Transverse colon (tissue), 4 donors: ENCODE results near the gene QSER1. TPM values are rescaled to one million over a fixed set of nuclear protein-coding genes. Genes with fewer than 3 reads are reported as not detected.
"Not testable (repeated sequence)": the region's sequence is repeated elsewhere in the genome, so short reads cannot be mapped to it uniquely, and the experiment has no call there.

ENCODE experiments used
- DNase-seq: peaks from one replicate; pipeline ENCODE4 v3.0.0-alpha.2; 2019
- H3K27ac ChIP-seq, 4 donors: fragments of 200-600 bp; sonication (generic); 2 replicates each; pipeline ENCODE4 v1.5.1; 2016 to 2018; ENCODE audit warnings: inconsistent platforms in 4 of 4
- H3K27me3 ChIP-seq: fragments of 200-600 bp; sonication (generic); 2 replicates; pipeline ENCODE4 v1.5.1; 2017; ENCODE audit warnings: inconsistent platforms
- H3K36me3 ChIP-seq, 4 donors: fragments of 200-600 bp; sonication (generic); 2 replicates each; pipeline ENCODE4 v1.5.1; 2017 to 2019; ENCODE audit warnings: inconsistent platforms in 4 of 4
- H3K4me1 ChIP-seq, 4 donors: fragments of 200-600 bp; sonication (generic); 2 replicates each; pipeline ENCODE4 v1.5.1; 2017 to 2020; ENCODE audit warnings: inconsistent platforms in 4 of 4
- H3K4me3 ChIP-seq, 4 donors: fragments of 200-600 bp; sonication (generic); 1 replicate in 1 of 4; 2 replicates in 3 of 4; pipeline versions ENCODE4 v1.5.1 to v1.6.1; 2017 to 2019; ENCODE audit warnings: inconsistent platforms in 4 of 4
- H3K9me3 ChIP-seq, 2 donors: fragments of 200-600 bp; sonication (generic); 2 replicates each; pipeline ENCODE4 v1.5.1; 2017 to 2019; ENCODE audit warnings: inconsistent platforms in 2 of 2
- CTCF ChIP-seq, 5 experiments: fragments of 200-600 bp in 3 of 5; fragments of 450-650 bp in 2 of 5; sonication (generic) in 3 of 5; IDR thresholded peaks; 1 replicate in 2 of 5; 2 replicates in 3 of 5; pipeline ENCODE4 v1.5.1; 2016 to 2017; ENCODE audit warnings: antibody characterized with exemption in 5 of 5, inconsistent platforms in 3 of 5, mild to moderate bottlenecking in 2 of 5, moderate library complexity in 1 of 5
- EP300 ChIP-seq: sonication (generic); formaldehyde crosslinking; IDR thresholded peaks from one replicate; pipeline ENCODE4 v1.6.1; 2017; ENCODE audit warnings: antibody characterized with exemption, low read depth
- POLR2A ChIP-seq: fragments of 450-650 bp; IDR thresholded peaks from one replicate; pipeline ENCODE4 v1.6.1; 2016; ENCODE audit warnings: antibody characterized with exemption, mild to moderate bottlenecking, moderate library complexity
- POLR2AphosphoS5 ChIP-seq, 3 donors: sonication (generic); formaldehyde crosslinking; IDR thresholded peaks; one replicate each; pipeline ENCODE4 v1.6.1; 2016; ENCODE audit warnings: antibody characterized with exemption in 3 of 3
- WGBS, 2 donors: methylation state at CpG; one replicate each; pipeline ENCODE4 v1.1.5; 2018; ENCODE audit warnings: low coverage in 1 of 2; 5-methylcytosine and 5-hydroxymethylcytosine counted together
- in situ Hi-C, 4 donors: fragments of 200-750 bp; cut with MboI; loops; one replicate each; pipeline versions ENCODE4 v1.15.0 to v1.15.1; 2017; ENCODE audit warnings: low sequenced_read_pairs in 3 of 4, low pct_ligation_motif_present in 1 of 4, low pct_unique_long_range_greater_than_20kb in 1 of 4
- intact Hi-C: fragments of 100-400 bp; cut with DNase I; formaldehyde crosslinking; loops from one replicate; pipeline ENCODE4 v1.15.1; 2023; ENCODE audit warnings: low total_unique reads
- total RNA-seq, 4 donors: library from RNA; depleted of rRNA; stranded (reverse); fragments of >200 nt; gene quantifications; one replicate each; pipeline ENCODE4 v1.1.0, GENCODE V29; 2016

Gene QSER1
- total RNA-seq, 4 donors from 2014 or later, result 20.5 to 39.2 (median 31.9) TPM

- DNase-seq, result no peak
- TF ChIP-seq CTCF (IDR thresholded peaks at IDR 0.05) (no peak), EP300 (no peak), POLR2AphosphoS5 (IDR thresholded peaks at IDR 0.05) (no peak), POLR2A (no peak)
- Histone ChIP-seq H3K27ac (no peak overlapping the region), H3K4me1 (no peaks in the 10 kb centered on the region), H3K36me3 (no peaks in the 10 kb centered on the region), H3K9me3 (no peaks in the 10 kb centered on the region), H3K4me3 (no peak overlapping the region), H3K27me3 (no peaks in the 10 kb centered on the region)
- 48 to 56% methylated on average over 7 to 9 of the region's 9 CpGs for WGBS, 2 donors
- intact Hi-C loops (no loop called here), in situ Hi-C loops (no loop called here)
These were observed 7.1 kb upstream of the QSER1 start for GRCh38 chr11:32885556-32885955.

DNA sequence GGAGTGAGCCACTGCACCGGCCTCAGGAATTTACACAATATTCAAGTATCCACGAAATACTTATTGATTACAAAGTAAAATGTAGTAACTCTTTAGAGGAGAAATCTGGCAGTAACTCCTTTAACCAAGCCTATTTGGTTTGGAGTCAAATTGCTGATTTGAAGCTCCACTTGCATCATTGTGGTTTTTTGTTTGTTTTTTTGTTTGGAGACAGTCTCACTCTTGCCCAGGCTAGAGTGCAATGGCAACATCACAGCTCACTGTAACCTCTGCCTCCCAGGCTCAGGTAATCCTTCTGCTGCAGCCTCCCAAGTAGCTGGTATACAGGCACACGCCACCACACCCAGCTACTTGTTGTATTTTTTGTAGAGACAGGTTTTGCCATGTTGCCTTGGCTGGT is 6.4 kb upstream of the QSER1 start:
- no peaks in the 10 kb centered on the region for H3K36me3 ChIP-seq
- no peak overlapping the region for H3K4me3 ChIP-seq
- DNase-seq, result no peak
- no peak for TF ChIP-seq EP300
- TF ChIP-seq POLR2A, result no peak
- no peak for TF ChIP-seq POLR2AphosphoS5 (IDR thresholded peaks at IDR 0.05)
- no peak for TF ChIP-seq CTCF (IDR thresholded peaks at IDR 0.05)
- WGBS, 2 donors, result 60 to 89% methylated on average over 1 to 3 of the region's 3 CpGs
- no peaks in the 10 kb centered on the region for H3K27me3 ChIP-seq
- H3K9me3 ChIP-seq, result no peaks in the 10 kb centered on the region
- H3K4me1 ChIP-seq, result peaks cover 0 to 2% (median under 1%) of the 10 kb centered on the region in 4 donors
- intact Hi-C loops (no loop called here), in situ Hi-C loops (no loop called here)
- H3K27ac ChIP-seq, result no peak overlapping the region

DNA sequence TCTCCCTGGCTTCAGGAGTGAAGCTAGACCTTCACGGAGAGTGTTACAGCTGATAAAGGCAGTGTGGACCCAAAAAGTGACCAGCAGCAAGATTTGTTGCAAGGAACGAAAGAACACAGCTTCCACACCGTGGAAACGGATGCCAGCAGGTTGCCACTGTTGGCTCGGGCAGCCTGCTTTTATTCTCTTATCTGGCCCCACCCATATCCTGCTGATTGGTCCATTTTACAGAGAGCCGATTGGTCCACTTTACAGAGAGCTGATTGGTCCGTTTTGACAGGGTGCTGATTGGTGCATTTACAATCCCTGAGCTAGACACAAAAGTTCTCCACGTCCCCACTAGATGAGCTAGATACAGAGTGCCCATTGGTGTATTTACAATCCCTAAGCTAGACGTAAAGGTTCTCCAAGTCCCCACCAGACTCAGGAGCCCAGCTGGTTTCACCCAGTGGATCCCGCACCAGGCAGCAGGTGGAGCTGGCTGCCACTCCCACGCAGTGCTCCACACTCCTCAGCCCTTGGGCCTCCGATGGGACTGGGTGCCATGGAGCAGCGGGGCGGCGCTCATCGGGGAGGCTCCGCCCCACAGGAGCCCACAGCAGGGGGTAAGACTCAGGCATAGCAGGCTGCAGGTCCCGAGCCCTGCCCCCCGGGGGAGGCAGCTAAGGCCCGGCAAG is 4.8 kb upstream of the QSER1 start:
- H3K9me3 ChIP-seq, H3K4me3 ChIP-seq, H3K36me3 ChIP-seq, in situ Hi-C loops, DNase-seq, H3K27ac ChIP-seq, intact Hi-C loops, H3K27me3 ChIP-seq: not testable (repeated sequence)
- peaks cover 0 to 11% (median 10%) of the 10 kb centered on the region in 4 donors for H3K4me1 ChIP-seq
- 94% methylated on average over 20 of the region's 20 CpGs; no CpG with 5 or more reads in 1 of the 2 donors for WGBS, 2 donors

- DNase-seq, intact Hi-C loops, in situ Hi-C loops: not testable (repeated sequence)
These were observed 4.3 kb upstream of the QSER1 start for GRCh38 chr11:32888384-32888710.

GRCh38 chr11:32888805-32889204 is 3.8 kb upstream of the QSER1 start:
- in situ Hi-C loops (no loop called here), intact Hi-C loops (no loop called here)
- Histone ChIP-seq H3K27ac (no peak overlapping the region), H3K36me3 (no peaks in the 10 kb centered on the region), H3K4me3 (no peak overlapping the region), H3K9me3 (no peaks in the 10 kb centered on the region), H3K27me3 (no peaks in the 10 kb centered on the region), H3K4me1 (peaks cover 0 to 11% (median 10%) of the 10 kb centered on the region in 4 donors)
- no peak for DNase-seq
- TF ChIP-seq POLR2AphosphoS5 (IDR thresholded peaks at IDR 0.05) (no peak), CTCF (IDR thresholded peaks at IDR 0.05) (no peak), POLR2A (no peak), EP300 (no peak)

More at GRCh38 chr11:32888384-32888710, 4.3 kb upstream of the QSER1 start:
- H3K4me3 ChIP-seq, H3K9me3 ChIP-seq, H3K27ac ChIP-seq, H3K27me3 ChIP-seq, H3K36me3 ChIP-seq: not testable (repeated sequence)
- WGBS, 2 donors, result 94% methylated on average over 12 of the region's 17 CpGs; no CpG with 5 or more reads in 1 of the 2 donors
- H3K4me1 ChIP-seq, result peaks cover 0 to 11% (median 10%) of the 10 kb centered on the region in 4 donors
